ENCODE data around the gene POLR1H. TPM values are rescaled to one million over a fixed set of nuclear protein-coding genes. Genes with fewer than 3 reads are reported as not detected.
A peak's percentile ranks its signal among the peaks of the same experiment; 100 is the strongest.

POLR1H gene
- polyA plus RNA-seq, 2 donors, result 22.6 to 48.0 TPM

DNA sequence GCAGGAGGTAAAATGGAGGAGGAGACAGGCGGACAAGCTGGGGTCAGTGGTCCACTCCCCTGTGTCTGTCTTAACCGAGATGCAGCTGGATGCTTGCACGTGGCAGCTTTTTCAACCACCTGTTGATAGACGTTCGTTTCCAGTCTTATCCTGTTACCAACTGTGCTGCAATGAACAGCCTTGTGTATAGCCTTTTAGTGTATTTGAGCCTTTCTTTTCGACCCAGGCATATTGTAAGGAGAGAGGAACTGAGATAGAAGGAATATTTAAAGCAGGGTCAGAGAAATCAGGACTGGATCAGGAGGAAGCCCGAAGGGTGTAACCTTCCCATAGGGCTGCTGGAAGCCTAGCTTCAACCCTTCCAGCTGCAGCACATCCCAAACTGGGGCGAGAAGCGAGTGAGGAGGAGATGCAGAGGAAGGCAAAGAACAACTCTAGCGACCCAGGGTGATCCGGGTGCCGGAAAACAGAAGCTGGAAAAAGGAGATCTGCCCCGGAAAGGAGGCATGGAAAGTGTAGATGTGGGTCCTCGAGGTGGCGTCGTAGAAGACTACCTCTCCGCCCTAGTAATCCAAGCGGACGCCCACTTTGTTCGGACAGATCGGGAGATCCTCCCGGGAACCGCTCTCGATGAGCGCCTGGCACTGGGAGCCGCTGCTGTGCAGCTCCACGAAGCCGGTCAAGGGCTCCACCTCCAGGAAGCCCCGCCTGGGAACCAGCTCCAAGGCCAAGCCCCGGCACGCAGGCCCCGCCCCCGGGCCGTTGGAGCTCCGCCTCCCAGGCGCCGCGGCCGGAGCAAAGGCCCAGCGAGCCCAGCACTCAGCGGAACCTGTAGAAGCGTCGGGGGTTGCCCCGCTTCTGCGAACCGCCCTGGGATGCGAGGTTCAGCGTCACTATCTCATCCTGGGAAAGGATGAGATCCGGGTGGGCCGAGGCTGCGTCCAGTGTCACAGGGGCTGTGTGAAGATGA, 40.7 kb downstream of the POLR1H start:
- WGBS, 2 donors, result 2 to 5% methylated on average over 48 to 51 of the region's 51 CpGs
- Histone ChIP-seq H3K9me3 (ENCODE audit: control insufficient read depth in 2 of 2, insufficient read depth in 1 of 2, low read depth in 1 of 2, low read length in 1 of 2) (no peaks in the 10 kb centered on the region), H3K27me3 (ENCODE audit: control insufficient read depth in 1 of 2, insufficient read depth in 2 of 2, low read length in 2 of 2) (peaks cover 0 to 3% of the 10 kb centered on the region in 2 donors), H3K27ac (ENCODE audit: low read depth in 2 of 2, low read length in 1 of 2) (peak overlapping the region; percentile 74 to 92), H3K36me3 (ENCODE audit: control insufficient read depth in 2 of 2, insufficient read depth in 2 of 2, low read length in 1 of 2) (no peaks in the 10 kb centered on the region), H3K4me1 (ENCODE audit: control insufficient read depth in 2 of 2, insufficient read depth in 2 of 2, low read length in 1 of 2) (peaks cover 0 to 7% of the 10 kb centered on the region in 2 donors), H3K4me3 (ENCODE audit: low read depth in 1 of 2, low read length in 2 of 2) (peak overlapping the region; percentile 38 to 47)

DNA sequence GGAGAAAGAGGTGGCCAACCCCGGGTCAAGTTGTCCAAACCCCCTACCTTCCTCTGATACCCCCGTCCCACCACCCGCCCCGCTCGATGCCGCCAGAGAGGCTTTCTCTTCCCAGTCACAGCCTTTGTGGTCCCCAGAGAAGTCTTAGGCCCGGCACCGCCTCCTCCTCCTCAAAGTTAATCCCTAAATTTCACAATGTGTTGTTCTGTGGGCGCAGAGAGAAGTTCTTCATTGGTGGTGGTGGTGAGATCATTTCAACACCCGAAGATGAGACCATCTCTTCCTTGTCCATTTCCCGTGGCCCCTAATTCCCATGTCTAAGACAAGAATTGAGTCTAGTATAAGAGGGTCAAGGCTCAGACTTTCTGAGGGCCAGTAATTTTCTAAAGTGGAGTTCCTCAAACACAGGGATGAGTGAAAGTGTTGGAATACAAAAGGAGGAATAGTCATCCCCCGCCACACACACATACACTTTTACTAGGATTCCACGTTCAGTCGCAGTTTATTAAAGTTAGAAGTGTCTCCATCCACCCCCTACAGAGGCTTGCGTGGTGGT, 41.4 kb downstream of the POLR1H start:
- peak overlapping the region; percentile 38 to 47 for H3K4me3 ChIP-seq (ENCODE audit: low read depth in 1 of 2, low read length in 2 of 2)
- 32 to 44% methylated on average over 15 of the region's 15 CpGs for WGBS, 2 donors
- peak overlapping the region; percentile 74 to 92 for H3K27ac ChIP-seq (ENCODE audit: low read depth in 2 of 2, low read length in 1 of 2)
- no peaks in the 10 kb centered on the region for H3K9me3 ChIP-seq (ENCODE audit: control insufficient read depth in 2 of 2, insufficient read depth in 1 of 2, low read depth in 1 of 2, low read length in 1 of 2)
- H3K27me3 ChIP-seq (ENCODE audit: control insufficient read depth in 1 of 2, insufficient read depth in 2 of 2, low read length in 2 of 2), result peaks cover 0 to 3% of the 10 kb centered on the region in 2 donors
- H3K36me3 ChIP-seq (ENCODE audit: control insufficient read depth in 2 of 2, insufficient read depth in 2 of 2, low read length in 1 of 2), result no peaks in the 10 kb centered on the region
- H3K4me1 ChIP-seq (ENCODE audit: control insufficient read depth in 2 of 2, insufficient read depth in 2 of 2, low read length in 1 of 2), result peaks cover 0 to 7% of the 10 kb centered on the region in 2 donors

DNA sequence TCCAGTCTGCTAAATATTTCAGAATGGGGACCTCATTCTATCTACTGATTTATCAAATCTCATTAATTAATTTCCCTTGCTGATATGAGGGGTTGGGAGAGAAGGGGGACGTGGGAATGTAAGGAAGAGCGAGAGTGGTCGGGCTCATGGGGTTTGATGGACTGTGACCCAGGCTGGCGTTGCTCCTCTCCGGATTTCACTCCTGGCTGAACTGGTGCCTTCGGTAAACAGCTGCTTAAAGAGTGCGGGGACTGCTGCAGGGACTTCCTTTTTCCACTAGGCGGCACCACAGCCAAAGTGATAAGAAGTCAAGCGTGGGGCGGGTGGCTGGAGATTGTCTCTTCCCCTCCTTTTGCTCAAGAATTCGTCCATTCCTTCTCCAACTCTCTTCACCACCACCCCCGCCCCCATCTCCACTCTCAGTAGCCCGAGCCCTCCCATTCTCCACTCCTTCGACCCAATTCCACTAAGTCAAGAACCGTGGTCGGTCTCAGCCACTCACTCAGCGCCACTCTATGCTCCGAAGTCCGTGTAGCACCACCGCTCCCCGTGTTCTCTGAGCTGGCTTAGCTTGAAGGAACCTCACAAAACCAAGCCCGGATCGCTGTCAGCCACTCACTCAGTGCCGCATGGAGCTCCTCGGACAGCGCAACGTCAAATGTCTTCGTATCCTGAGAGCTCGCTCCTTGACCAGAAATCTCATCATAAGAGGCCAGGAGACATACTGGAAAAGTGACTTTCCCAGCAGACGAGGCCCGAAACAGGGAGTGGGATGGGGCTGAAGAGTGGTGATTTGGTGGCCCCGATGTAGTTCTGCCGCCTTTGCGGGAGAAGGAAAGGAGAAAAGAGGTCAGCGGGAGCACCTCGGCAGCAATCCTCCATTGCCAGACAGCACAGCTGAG, 42.2 kb downstream of the POLR1H start:
- Histone ChIP-seq H3K4me1 (ENCODE audit: control insufficient read depth in 2 of 2, insufficient read depth in 2 of 2, low read length in 1 of 2) (peaks cover 0 to 7% of the 10 kb centered on the region in 2 donors), H3K27ac (ENCODE audit: low read depth in 2 of 2, low read length in 1 of 2) (peak overlapping the region; percentile 28 to 92), H3K27me3 (ENCODE audit: control insufficient read depth in 1 of 2, insufficient read depth in 2 of 2, low read length in 2 of 2) (peaks cover 0 to 3% of the 10 kb centered on the region in 2 donors), H3K4me3 (ENCODE audit: low read depth in 1 of 2, low read length in 2 of 2) (peak overlapping the region; percentile 47 to 49), H3K36me3 (ENCODE audit: control insufficient read depth in 2 of 2, insufficient read depth in 2 of 2, low read length in 1 of 2) (no peaks in the 10 kb centered on the region), H3K9me3 (ENCODE audit: control insufficient read depth in 2 of 2, insufficient read depth in 1 of 2, low read depth in 1 of 2, low read length in 1 of 2) (no peaks in the 10 kb centered on the region)
- WGBS, 2 donors, result 3 to 4% methylated on average over 36 of the region's 36 CpGs

DNA sequence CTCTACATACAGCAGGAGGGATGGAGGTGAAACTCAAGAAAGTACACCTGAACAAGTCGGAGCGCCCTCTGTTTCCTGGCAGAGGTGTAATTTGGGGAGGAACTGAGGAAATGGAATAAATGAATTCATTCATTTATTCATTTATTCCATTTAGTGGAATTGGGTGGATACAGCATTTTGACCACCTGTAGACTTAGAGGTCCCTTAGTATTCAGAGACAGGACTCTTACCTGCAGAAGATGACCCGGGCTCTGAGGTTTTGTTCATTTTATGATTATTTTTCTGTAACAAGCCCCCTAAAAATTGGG, 42.8 kb downstream of the POLR1H start:
- Histone ChIP-seq H3K27me3 (ENCODE audit: control insufficient read depth in 1 of 2, insufficient read depth in 2 of 2, low read length in 2 of 2) (peaks cover 0 to 3% of the 10 kb centered on the region in 2 donors), H3K4me3 (ENCODE audit: low read depth in 1 of 2, low read length in 2 of 2) (peak overlapping the region in 1 of 2 donors; percentile 38), H3K27ac (ENCODE audit: low read depth in 2 of 2, low read length in 1 of 2) (no peak overlapping the region), H3K9me3 (ENCODE audit: control insufficient read depth in 2 of 2, insufficient read depth in 1 of 2, low read depth in 1 of 2, low read length in 1 of 2) (no peaks in the 10 kb centered on the region), H3K36me3 (ENCODE audit: control insufficient read depth in 2 of 2, insufficient read depth in 2 of 2, low read length in 1 of 2) (no peaks in the 10 kb centered on the region), H3K4me1 (ENCODE audit: control insufficient read depth in 2 of 2, insufficient read depth in 2 of 2, low read length in 1 of 2) (peaks cover 0 to 7% of the 10 kb centered on the region in 2 donors)
- WGBS, 2 donors, result 37 to 38% methylated on average over 3 of the region's 3 CpGs

DNA sequence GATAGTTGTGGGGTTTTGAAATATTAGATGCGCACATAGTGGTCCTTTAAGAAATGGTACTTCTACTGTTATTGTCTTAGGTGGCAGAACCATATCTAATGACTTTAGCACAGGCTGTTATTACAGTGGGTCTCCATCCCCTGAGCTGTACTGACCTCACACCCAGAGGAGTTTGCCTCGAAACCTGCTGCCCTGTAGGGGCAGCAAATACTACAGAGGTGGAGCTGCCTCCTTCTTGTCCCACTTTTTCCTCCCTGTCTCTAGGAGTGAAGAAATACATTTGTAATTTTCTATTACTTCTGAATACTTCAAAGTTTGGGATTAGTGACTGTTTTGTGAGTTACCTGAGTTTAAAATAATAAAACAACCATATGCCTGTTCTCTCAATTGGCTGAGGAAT, 43.6 kb downstream of the POLR1H start:
- Histone ChIP-seq H3K27me3 (ENCODE audit: control insufficient read depth in 1 of 2, insufficient read depth in 2 of 2, low read length in 2 of 2) (peaks cover 0 to 3% of the 10 kb centered on the region in 2 donors), H3K4me1 (ENCODE audit: control insufficient read depth in 2 of 2, insufficient read depth in 2 of 2, low read length in 1 of 2) (peaks cover 0 to 7% of the 10 kb centered on the region in 2 donors), H3K9me3 (ENCODE audit: control insufficient read depth in 2 of 2, insufficient read depth in 1 of 2, low read depth in 1 of 2, low read length in 1 of 2) (no peaks in the 10 kb centered on the region), H3K27ac (ENCODE audit: low read depth in 2 of 2, low read length in 1 of 2) (no peak overlapping the region), H3K4me3 (ENCODE audit: low read depth in 1 of 2, low read length in 2 of 2) (no peak overlapping the region), H3K36me3 (ENCODE audit: control insufficient read depth in 2 of 2, insufficient read depth in 2 of 2, low read length in 1 of 2) (no peaks in the 10 kb centered on the region)
- 85 to 93% methylated on average over 2 of the region's 2 CpGs for WGBS, 2 donors

- WGBS, 2 donors, result 37 to 58% methylated on average over 27 of the region's 27 CpGs
- no peak overlapping the region for H3K27ac ChIP-seq (ENCODE audit: low read depth in 2 of 2, low read length in 1 of 2)
- no peak overlapping the region for H3K4me3 ChIP-seq (ENCODE audit: low read depth in 1 of 2, low read length in 2 of 2)
- no peaks in the 10 kb centered on the region for H3K9me3 ChIP-seq (ENCODE audit: control insufficient read depth in 2 of 2, insufficient read depth in 1 of 2, low read depth in 1 of 2, low read length in 1 of 2)
- no peaks in the 10 kb centered on the region for H3K27me3 ChIP-seq (ENCODE audit: control insufficient read depth in 1 of 2, insufficient read depth in 2 of 2, low read length in 2 of 2)
- H3K36me3 ChIP-seq (ENCODE audit: control insufficient read depth in 2 of 2, insufficient read depth in 2 of 2, low read length in 1 of 2), result no peaks in the 10 kb centered on the region
- H3K4me1 ChIP-seq (ENCODE audit: control insufficient read depth in 2 of 2, insufficient read depth in 2 of 2, low read length in 1 of 2), result no peaks in the 10 kb centered on the region
Measured at GRCh38 chr6:30111266-30111856, 50.3 kb downstream of the POLR1H start.

DNA sequence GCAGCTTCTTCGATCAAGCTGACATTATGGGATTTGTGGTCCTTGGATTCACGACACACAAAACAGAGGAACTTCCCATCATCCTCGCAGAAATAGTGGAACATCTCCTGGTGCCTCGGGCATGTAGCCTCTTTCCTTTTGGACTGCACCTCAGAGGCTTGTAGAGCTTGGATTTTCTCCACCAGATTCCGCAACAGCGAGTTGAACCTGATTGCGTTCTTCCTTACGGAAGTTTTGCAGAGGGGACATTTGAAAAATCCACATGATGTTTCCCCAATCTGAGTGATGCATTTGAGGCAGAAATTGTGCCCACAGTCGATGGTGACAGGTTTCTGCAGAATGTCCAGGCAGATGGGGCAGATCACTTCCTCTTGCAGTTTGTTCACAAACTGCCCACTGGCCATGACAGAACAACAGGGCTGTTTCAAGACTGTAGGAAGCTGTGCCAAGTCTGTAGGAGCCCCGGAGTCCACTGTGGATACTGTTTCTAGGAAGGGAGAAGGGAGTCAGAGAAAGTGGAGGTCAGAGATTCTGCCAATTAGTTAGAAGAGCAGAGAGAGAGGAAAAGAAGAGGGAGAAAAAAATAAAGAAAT, 51.4 kb downstream of the POLR1H start:
- Histone ChIP-seq H3K4me1 (ENCODE audit: control insufficient read depth in 2 of 2, insufficient read depth in 2 of 2, low read length in 1 of 2) (no peaks in the 10 kb centered on the region), H3K27me3 (ENCODE audit: control insufficient read depth in 1 of 2, insufficient read depth in 2 of 2, low read length in 2 of 2) (no peaks in the 10 kb centered on the region), H3K36me3 (ENCODE audit: control insufficient read depth in 2 of 2, insufficient read depth in 2 of 2, low read length in 1 of 2) (no peaks in the 10 kb centered on the region), H3K9me3 (ENCODE audit: control insufficient read depth in 2 of 2, insufficient read depth in 1 of 2, low read depth in 1 of 2, low read length in 1 of 2) (no peaks in the 10 kb centered on the region), H3K27ac (ENCODE audit: low read depth in 2 of 2, low read length in 1 of 2) (no peak overlapping the region), H3K4me3 (ENCODE audit: low read depth in 1 of 2, low read length in 2 of 2) (no peak overlapping the region)
- WGBS, 2 donors, result 75 to 77% methylated on average over 10 of the region's 10 CpGs

DNA sequence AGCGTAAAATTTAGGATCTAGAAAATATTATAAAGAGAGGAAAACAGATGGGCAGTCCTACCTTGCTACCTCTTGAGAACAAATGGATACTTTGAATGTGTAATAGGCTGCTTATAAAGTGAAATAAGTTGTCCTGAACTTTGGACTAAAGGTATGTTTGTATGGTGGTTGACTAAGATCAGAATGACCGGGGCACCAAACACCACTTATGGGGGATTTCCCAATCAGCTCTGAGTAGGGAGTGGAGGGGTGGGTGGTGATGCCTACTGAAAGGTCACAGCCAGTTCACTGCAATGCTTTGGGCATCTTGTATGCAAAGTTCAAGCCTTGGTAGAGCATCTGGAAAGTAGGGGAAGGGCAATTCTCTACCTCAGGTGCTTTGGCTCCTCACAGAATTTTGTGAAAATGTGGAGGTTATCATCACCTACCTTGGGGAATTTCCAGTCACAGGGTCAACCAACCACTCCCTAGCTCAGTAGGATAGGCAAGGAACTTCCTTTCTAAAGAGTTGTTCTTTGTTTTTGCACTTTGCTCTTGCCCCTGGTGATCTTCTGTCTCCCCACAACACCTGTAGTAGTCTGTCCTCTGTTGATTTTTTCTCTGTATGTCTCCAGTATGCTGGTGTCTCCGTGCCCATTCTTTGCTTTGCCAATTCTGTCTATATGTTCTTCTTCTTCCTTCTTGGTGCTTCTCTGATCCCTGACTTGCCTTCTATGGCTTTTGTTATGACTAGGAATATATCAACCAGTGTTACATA, 52.1 kb downstream of the POLR1H start, which contains the start of gene TRIM31:
TSS of gene TRIM31 (minus strand) at position 88 of the 757 bp plus-strand sequence. CDS start 285 bp downstream, outside the sequence.
- Histone ChIP-seq H3K4me3 (ENCODE audit: low read depth in 1 of 2, low read length in 2 of 2) (no peak within 1 kb of the TSS), H3K27me3 (ENCODE audit: control insufficient read depth in 1 of 2, insufficient read depth in 2 of 2, low read length in 2 of 2) (no peaks in the 10 kb centered on the region), H3K27ac (ENCODE audit: low read depth in 2 of 2, low read length in 1 of 2) (no peak within 1 kb of the TSS), H3K36me3 (ENCODE audit: control insufficient read depth in 2 of 2, insufficient read depth in 2 of 2, low read length in 1 of 2) (no peaks in the 10 kb centered on the region), H3K4me1 (ENCODE audit: control insufficient read depth in 2 of 2, insufficient read depth in 2 of 2, low read length in 1 of 2) (no peaks in the 10 kb centered on the region), H3K9me3 (ENCODE audit: control insufficient read depth in 2 of 2, insufficient read depth in 1 of 2, low read depth in 1 of 2, low read length in 1 of 2) (no peaks in the 10 kb centered on the region)
- WGBS, 2 donors, result 61 to 80% methylated on average over 3 of the region's 3 CpGs

Data from esophagus (tissue), 2 donors.